Measurements from ENCODE around the gene C1QTNF2.
"Not testable (repeated sequence)": the region's sequence is repeated elsewhere in the genome, so short reads cannot be mapped to it uniquely, and the experiment has no call there.

C1QTNF2 gene

DNA sequence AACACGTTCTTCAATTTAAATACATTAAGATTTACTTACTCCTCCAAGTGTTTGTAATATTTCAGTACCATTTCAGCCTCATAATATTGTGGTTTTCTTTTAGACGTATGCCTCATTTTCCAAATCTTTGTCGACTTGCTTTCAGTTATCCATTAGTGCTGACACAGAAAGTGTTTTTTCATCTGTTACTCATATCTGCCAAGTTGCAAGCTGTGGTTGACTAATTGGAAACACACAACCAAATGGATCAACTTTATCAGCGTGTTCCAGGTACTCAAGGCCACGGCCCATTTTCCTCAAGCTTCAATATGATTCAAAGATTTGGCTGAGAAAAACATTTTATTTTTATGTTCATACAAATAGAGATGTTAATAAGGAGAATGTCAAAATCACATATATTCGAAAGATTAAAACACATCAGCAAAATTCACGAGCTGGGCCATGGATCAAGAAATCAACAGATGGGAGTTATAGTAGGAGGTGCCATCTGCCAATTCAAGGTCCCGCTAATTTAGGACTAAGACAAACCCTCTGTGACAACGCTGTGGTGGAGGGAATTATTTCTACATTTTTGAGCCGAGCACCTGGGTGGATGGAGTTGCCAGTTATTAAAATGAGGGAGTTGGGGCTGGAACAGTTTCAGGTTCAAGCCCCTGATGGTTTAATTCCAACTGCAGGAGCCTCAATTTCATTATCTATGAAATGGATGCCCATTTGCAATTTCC is 30.9 kb downstream of the C1QTNF2 start:
- DNase-seq, result no peak

DNA sequence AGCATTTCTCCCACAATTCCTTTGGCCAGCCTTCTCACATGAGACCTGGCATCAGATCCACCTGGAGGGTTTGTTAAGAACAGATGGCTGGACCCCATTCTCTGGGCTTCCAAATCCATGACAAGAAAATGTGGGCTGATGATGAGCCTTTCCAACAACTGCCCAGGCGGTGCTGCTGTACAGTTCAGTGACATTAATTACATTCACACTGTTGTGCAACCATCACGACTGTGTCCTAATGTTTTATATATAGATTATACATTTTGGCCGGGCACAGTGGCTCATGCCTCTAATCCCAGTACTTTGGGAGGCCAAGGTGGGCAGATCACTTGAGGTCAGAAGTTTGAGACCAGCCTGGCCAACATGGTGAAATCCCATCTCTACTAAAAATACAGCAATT is 35.7 kb downstream of the C1QTNF2 start:
- DNase-seq, result not testable (repeated sequence)

DNA sequence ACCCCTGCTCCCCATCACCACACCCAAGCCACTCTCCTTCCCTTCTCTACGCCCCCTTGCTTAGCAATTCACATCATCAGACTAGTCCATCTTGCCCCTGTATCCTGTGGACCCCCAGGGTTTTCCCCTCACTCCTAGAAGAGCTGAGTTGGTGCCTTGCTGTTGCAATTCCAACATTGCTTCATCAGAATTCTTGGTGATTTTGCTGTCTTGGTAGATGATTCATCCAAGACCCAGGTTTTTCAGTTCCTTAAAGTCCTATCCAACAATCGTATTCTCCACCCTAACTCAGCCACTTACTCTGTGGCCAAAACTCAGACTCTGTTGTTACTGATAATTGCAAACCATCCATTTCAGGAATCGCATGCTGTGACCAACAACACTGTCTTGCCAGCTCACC is 36.7 kb downstream of the C1QTNF2 start:
- DNase-seq, result no peak

DNA sequence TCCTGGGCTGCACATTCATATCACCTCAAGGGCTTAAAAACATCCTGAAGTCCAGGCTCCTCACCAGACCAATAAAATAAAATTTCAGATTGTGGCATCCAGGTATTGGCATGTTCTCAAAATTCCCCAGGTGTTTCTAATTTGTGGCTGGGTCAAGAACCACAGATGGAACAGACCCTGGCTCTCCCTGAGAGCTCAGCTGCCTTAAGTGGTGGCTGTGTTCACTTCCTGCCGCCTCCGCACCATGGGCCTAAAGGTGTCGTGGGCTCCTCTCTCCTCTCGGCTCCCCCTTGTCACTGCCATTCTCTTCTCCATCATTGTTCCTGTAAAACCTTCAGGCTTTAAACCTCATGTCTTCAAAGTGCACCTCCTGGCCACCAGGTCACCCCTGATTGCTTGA is 40.2 kb downstream of the C1QTNF2 start:
- no peak for DNase-seq

DNA sequence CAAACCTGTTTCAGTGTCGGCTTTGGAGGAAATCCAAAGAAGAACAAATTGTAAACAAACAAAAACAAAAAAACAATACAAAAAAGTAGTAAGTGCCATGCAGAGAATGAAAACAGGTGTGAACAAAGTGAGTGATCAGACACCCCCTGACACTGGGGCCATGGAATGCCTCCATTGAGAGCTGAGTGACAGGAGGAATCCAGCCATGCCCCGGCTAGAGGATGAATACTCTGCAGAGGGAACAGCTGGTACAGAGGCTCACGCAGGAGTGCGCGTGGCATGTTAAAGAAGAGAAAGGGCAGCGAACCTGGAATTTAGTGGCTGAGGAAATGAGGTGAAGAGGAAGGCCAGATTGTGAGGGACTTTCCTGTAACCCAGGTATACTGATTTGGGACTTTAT is 42.6 kb downstream of the C1QTNF2 start:
- no peak for DNase-seq

DNA sequence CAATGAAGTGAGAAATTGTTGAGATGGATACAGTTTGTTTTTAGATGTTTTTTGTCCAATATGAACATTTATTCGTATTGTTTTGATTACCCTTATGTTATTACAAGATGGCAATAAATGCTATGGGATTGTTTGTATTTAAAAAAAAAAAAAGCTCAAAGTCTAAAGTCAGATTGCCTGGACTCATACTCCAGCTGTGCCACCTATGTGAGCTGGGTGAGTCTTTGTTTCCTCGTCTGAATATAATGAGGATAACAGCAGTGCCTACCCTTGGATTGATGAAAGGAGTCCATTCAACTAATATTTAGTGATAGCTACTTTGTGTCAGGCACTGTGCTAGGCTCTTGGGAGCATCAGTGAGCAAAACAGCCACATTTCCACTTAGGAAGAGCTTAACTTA is 43.4 kb downstream of the C1QTNF2 start:
- no peak for DNase-seq

DNA sequence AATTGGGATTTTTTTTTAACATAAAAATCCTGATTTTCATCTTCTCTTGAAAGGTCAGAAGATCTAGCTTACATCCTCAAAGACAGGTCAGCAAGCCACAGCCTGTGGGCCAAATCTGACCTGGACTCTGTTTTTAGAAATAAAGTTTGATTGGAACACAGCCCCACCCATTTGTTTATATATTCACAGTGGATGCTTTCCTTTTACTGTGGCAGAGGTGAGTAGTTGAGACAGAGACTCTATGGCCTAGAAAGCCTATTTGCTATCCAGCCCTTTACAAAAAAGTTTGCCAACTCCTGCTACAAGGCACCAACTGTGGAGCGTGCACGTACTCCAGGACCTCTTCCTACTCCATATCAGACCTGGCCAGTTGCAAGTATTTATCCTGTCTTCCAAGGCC is 44.7 kb downstream of the C1QTNF2 start:
- DNase-seq, result no peak

DNA sequence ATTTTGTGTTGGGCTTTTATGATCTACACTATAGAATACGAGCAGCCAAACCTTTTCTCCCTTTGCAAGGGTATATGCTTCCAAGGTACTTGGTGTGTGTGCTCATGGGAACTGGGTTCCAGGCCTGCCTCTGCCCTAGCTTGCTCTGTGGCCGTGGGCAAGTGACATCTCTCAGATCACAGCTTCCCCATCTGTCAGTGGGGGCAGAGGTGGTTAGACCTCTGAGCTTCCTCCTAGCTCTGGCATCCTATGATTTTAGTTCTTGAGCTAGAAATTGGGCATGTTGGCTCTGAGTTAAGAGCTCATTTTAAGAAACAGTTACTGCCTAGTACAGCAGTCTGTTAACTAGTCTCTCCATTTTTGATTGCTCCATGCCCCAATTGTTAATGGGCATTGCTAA is 45.5 kb downstream of the C1QTNF2 start:
- no peak for DNase-seq

DNA sequence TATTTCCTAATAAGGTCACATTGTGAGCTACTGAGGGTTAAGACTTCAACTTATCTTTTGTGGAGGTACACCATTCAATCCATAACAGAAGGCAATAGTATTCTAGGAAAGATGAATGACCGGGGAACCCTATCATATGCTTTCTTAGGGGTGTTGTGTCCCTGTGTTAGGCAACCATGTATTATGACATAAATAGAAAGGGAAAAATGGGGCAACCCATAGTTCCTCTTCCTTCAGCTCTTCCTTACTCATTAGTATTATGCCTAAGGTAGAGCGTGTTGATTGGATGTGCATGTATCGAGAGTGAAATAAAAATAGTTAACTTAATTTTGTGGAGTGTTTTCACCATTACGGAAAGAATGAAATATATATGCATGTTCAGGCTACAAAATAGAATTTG is 52.0 kb downstream of the C1QTNF2 start:
- DNase-seq, result no peak

DNA sequence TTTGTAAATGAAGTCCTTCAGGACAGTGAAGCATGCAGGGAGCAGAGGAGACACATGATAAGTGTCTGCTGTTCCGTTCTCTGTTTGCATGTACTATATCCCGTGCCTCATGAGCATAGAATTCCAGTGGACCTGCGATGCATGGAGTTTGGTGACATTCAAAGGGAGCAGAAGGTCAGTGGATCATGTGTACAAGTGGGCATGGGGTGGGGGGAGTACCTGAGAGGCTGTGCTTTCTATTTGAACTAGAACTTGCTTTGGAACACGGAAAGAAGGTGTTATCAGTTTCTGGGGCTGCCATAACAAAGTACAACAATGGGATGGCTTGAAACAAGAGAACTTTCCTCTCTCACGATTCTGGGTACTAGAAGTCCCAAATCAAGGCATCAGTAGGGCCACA is 53.0 kb downstream of the C1QTNF2 start:
- no peak for DNase-seq

DNA sequence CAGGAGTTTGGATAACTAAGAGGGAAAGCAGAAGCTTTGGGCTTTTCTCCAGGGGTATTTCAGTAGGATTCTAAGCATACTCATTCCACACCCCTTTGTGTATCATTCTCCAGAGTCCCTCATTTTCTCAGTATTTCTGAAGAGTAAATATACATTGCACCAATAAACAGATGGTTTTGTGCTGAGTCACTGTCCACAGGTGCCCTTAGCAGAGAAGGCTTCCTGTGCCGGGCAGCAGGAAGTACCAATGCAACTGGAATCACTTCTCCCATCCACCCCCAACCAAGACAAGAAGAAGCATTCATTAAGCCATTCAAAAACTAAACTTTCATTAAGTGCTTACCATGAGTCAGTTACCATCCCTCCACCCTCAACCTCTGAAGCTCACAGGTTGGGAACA is 54.5 kb downstream of the C1QTNF2 start:
- DNase-seq, result no peak

DNA sequence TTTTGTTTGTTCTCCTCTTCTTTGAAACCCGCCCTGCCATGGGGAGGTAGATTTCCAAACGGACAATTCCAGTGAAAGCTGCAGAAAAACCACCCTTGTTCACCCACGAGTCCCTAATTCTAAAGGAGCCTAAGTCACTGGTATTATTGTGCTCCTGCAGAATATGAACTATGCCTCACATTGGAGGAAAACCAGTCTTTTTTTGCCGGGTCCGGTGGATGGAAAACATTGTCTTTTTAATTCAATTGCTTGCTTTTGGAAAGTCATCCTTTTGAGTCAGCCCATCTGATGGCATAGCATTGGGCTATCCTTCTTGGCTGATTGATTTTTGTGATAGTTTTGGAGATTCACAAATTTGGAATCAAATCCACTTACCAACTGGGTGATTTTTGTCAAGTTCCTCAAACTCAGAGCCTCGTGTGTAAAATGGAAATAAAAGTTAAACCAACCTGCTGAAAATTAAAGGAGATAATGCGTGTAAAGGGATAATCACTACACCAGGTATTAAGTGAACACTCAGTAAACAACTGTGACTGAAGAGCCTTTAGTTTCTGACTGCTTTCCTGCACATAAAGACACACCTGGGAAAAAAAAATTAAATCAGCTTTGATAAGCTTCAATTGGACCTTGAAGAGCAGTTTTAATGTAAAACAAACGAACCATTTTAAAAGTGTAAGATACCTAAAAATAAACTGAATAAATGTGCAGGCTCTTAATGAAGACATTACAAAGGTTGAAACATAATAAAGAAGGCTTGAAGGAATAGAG is 57.3 kb downstream of the C1QTNF2 start:
- DNase-seq, result no peak

DNA sequence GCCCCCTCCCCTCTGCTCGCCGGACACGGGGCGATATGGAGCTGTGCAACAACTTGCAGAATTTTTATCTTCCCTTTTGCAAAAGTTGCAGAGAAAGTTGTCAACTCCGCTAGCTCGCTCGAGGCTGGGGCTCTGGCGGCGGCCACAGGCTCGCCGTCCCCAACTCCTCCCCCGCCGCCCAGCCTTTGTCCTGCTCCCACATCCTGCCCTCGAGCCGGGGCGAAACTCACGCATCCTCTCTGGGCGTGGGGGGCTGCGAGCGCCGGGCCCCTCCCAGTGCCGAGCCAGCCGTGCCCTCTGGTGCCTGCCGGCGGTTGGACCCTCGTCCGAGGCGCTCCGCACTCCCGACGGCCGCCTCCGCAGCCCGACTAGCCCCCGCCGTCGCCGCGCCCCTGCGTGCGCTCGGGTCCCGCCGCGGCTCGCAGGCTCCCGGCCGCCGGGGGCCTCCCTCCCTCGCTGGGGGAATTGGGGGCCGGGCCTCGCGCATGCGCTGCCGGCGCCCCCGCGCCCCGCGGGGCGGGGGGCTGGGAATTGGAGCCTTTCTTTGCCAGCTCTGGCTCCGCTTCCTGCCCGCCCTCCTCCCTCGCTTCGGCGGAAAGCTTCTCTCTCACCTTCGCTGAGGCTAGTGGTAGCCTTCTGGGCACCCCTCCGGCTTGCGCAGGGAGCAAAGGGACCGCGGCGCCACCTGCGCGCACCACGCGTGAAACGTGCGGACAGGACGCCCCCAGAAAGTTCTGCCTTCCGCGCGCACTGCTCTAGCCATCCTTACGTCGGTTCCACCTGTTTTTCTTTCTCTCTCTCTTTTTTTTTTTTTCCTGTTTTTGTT is 58.1 kb downstream of the C1QTNF2 start, which contains the start of gene CCNJL:
Gene CCNJL (minus strand): TSS at position 431 of the 826 bp plus-strand sequence. CDS start 641 bp downstream, outside the sequence.
- DNase-seq, result peak in 1 of 2 donors; percentile 40

DNA sequence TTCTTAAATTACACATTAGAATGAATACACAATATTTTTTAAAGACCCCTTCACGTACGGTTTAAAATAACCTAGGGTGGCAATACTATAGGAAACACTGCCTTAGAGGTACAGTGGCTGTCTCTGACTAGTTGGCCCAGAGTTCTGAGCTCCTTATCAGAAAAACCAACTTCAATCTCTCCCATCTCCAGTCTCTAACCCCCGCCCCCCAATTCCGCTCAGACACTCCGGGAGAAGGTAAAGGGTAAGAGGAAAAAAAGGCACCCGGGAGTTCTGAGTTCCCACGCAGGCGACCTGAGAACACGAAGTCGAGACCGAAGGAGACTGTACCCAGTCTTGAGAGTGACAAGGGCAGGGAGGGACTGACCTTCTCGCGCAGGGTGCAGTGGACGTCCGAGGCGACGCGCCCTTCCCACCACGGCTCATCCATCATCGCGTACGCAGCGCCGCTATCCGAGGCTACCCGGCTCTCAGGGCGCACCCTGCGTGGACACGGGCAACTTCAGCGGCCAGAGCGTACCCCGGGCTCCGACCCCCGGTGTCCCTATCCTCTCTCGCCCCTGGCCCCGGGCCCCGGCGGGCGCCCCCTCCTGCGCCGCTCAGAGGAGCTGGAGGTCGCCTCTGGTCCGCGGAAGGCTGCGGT is 58.8 kb downstream of the C1QTNF2 start:
- DNase-seq, result no peak

DNA sequence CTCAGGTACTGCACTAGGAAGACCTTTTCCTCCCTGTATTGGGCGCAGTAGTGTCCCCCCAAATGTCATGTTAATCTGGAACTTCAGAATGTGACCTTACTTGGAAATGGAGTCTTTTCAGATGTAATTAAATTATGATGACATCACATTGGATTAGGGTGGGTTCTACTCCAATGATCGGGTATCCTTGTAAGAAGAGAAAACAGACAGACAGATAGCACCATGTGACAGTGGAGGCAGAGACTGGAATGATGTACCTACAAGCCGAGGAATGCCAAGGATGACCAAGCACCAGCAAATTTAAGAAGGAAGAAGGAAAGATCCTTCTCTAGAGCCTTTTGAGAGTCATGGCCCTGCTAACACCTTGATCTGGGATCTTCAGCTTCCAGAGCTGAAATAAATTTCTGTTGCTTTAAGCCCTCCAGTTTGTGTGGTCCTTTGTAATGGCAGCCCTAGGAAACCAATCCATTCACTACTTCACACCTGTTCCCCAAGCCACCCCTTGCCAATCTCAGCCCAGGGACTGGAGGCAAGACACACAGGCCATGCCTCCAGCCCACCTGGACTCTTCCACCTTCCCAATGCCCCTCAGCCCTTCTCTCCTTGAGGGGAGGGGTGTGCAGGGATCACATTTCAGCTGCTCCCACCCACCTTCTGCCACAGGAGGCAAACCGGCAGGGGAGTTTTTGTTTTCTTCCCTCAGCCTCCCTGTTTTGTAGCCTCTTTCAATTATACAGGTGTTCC is 59.7 kb downstream of the C1QTNF2 start:
- DNase-seq, result no peak

DNA sequence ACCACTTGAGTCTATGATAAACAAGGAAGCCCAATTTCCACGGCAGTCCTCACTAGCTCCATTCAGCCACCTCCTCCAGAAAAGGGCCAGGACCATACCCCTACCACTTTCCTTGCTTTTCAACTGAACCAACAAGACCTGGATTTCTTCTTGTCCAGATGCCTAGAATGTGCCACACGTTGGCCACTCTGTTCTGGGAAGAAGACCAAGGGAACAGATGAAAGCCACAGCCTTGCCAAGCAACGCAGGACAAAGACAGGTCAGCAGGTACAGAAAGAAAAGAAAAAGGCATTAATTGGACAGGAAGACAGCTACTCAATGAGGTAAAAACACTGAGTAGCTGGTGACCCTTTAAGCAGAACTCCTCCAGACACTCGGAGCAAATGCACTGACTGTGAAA is 60.3 kb downstream of the C1QTNF2 start:
- DNase-seq, result no peak

DNA sequence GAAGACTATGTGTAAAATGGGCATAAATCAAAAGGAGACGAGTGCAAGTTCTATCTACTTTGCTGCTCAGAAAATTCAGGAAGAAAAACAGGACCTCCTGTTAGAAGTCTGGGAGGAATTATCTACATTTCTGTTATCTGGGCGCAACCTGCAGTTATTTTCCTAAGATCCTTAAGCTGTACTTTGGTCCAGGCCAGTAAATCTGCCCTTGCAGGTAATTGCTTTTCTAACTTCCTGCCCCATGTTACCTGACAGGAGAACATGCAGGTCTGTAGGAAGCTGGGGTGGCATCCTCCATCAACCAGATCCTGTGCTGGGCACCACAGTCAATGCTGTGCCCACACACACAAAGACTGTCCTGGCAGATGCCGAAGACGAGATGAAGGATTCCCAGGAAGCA is 63.7 kb downstream of the C1QTNF2 start:
- DNase-seq, result no peak

DNA sequence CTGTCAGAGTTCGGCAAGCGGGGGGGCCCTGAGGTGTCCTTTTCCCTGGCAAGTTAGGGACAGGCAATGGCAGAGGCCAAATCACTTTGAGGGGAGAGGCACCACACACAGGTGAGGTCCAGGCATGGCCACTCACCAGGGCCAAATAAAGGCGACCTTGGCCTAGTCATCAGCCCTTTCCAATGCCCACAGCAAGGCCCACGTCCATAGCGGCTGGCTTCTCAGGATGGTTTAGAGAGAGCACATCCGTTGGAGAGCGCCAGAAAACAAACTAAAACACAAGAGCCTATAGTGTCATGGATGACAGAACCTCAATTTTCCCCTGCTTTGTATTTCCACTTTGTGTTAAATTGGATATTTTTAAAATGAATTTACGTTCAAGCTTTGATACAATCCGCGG is 65.1 kb downstream of the C1QTNF2 start:
- no peak for DNase-seq

DNA sequence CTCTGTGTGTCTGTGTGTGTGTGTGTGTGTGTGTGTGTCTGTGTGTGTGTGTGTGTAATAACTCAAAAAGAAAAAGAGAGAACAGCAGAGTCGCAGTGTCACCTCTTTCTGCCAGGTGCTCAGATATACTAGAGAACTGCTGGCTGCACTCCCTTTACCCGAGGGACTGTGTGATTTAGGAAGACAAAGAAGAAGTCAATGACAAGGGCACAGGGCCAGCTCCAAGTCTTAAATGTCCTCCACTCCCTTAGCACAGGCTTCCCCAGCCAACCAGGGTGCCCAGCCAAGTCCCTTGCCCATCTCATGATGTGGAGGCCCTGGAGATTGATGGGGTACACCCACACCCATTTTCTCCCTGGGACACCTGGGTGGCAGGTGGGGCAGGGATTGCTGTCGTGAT is 66.7 kb downstream of the C1QTNF2 start:
- DNase-seq, result no peak

DNA sequence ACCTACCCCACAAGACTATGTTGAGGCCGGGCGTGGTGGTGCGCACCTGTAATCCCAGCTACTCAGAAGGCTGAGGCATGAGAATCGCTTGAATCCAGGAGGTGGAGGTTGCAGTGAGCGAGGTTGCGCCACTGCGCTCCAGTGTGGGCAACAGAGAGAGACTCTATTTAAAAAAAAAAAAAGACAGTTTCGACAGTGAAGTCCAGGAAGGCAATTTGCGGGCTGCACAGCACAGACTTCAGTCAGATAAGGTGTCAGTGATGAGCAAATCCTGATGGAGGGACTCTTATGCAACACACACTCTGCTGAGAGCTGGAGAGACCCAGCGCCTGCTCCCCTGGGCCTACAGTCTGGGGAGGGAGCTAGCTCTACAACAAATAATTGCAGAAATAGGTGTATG is 72.2 kb downstream of the C1QTNF2 start:
- DNase-seq, result no peak

DNA sequence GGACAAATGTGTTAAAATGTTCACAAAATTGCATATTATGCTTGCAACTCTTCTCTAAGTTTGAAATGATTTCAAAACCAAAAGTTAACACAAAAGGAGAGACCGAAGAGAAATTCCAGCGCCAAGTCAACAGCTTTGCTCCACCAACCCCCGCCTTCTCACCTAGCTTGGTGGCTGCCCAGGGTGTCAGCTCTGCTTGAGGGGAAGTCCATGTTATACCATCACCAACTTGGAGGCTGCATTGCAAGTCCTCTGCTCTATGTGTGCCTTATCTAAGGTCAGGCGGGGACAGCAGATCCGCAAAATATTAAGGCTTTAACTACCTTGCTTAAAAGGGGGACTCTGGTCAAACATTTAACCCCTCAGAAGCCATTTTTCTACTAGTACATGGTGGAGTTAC is 72.7 kb downstream of the C1QTNF2 start:
- DNase-seq, result no peak

Measured in hippocampal formation (tissue), 2 donors.